A549 treated with AZD9567 at 1 μM for 4 hours (cell line): ENCODE data around the gene LPAR1. TPM values are rescaled to one million over a fixed set of nuclear protein-coding genes. Genes with fewer than 3 reads are reported as not detected.

Experiments
- total RNA-seq: library from RNA; stranded (reverse); fragments of 200-300 nt; extraction: Qiagen RNA extraction; gene quantifications from 5 replicates; pipeline ENCODE4 v1.2.3, GENCODE V29; 2022; ENCODE audit not compliant: insufficient read depth

LPAR1 gene, protein sequence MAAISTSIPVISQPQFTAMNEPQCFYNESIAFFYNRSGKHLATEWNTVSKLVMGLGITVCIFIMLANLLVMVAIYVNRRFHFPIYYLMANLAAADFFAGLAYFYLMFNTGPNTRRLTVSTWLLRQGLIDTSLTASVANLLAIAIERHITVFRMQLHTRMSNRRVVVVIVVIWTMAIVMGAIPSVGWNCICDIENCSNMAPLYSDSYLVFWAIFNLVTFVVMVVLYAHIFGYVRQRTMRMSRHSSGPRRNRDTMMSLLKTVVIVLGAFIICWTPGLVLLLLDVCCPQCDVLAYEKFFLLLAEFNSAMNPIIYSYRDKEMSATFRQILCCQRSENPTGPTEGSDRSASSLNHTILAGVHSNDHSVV
- 15.1 to 19.7 TPM (median 17.8 TPM) in 5 replicates for total RNA-seq

DNA sequence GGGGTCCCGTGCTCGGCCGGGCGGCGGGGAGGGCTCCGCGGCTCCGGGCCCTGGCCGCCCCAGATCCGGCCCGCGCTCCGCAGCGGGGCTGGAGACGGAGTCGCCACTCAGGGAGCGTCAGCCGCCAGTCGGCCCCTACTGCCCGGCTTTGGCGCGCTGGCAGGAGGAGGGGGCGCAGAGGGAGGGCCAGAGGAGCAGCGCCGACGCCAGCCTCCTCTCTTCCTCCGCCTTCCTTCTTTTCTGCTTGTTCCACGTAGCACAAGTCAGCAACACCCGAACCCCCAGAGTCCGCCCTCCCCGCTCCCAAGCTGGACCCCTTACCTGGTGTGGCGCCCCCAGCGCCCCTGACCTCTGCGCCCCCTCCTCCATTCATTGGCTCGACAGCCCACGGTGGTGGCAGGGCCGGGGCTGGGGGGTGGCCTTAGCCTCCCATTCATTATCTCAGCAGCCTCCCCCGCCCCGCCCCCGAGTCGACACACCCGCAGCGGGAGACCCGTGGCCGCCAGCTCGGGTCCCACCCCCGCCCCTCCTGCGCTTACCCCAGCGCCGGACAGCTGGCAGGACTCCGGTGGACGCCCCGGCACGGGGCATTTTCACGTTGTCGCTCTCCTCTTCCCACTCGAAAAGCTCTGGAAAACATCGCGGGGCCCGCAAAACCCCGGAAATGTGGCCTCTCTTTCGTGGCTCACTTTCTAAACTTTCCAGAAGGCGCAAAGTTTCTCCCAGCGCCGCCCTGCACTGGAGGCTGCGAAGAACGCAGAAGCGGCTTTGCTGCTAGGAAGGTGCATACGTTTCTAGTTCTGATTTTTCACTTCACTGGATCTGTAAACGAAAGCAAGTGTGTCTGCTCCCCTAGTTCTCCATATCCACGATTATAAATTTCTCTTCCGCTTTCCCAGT, at the start of gene LPAR1:
TSS of gene LPAR1 (minus strand) at position 140 of the 900 bp plus-strand sequence. CDS start 66,353 bp downstream, outside the sequence.

